OCI-LY3 (cell line): ENCODE data around the gene OAF.

ENCODE experiments used
- H2AFZ ChIP-seq: fragments of 200-600, 300-600 bp; shearing (Covaris generic); 2 replicates; pipeline ENCODE4 v1.6.0; 2014; ENCODE audit warnings: antibody characterized with exemption, low read depth, low read length
- H3K27ac ChIP-seq: fragments of 200-600, 300-600 bp; sonication (generic); 2 replicates; pipeline ENCODE4 v1.5.1; 2014; ENCODE audit warnings: mild to moderate bottlenecking, low read length, moderate library complexity, mixed read lengths
- H3K27me3 ChIP-seq: fragments of 200-600, 300-600 bp; sonication (generic); 2 replicates; pipeline ENCODE4 v1.6.1; 2014; ENCODE audit warnings: low read depth, low read length, mixed read lengths
- H3K36me3 ChIP-seq: fragments of 200-600, 300-600 bp; sonication (generic); replicated peaks from 2 replicates; pipeline ENCODE3; 2014; ENCODE audit warnings: low read depth, low read length, mixed read lengths
- H3K4me1 ChIP-seq: fragments of 300-600, 200-600 bp; sonication (generic); 2 replicates; pipeline ENCODE4 v1.6.1; 2014; ENCODE audit warnings: low read length, mixed read lengths
- H3K4me2 ChIP-seq: fragments of 200-600, 300-600 bp; sonication (generic); 2 replicates; pipeline ENCODE4 v1.6.1; 2014; ENCODE audit warnings: low read length, mixed read lengths
- H3K4me3 ChIP-seq: fragments of 300-600, 200-600 bp; sonication (generic); 2 replicates; pipeline ENCODE4 v1.5.1; 2014; ENCODE audit warnings: antibody characterized with exemption, mild to moderate bottlenecking, low read length, moderate library complexity
- H3K79me2 ChIP-seq: fragments of 300-600, 200-600 bp; shearing (Covaris generic); 2 replicates; pipeline ENCODE4 v1.6.1; 2014; ENCODE audit warnings: mild to moderate bottlenecking, low read length, mixed read lengths
- H3K9ac ChIP-seq: fragments of 300-600, 200-600 bp; shearing (Covaris generic); 2 replicates; pipeline ENCODE4 v1.6.0; 2014; ENCODE audit warnings: mild to moderate bottlenecking, low read length, moderate library complexity
- H3K9me3 ChIP-seq: fragments of 200-600, 300-600 bp; shearing (Covaris generic); 2 replicates; pipeline ENCODE4 v1.6.1; 2014; ENCODE audit warnings: low read length, mixed read lengths; ENCODE audit not compliant: insufficient read depth
- H4K20me1 ChIP-seq: fragments of 200-600, 300-600 bp; sonication (generic); 2 replicates; pipeline ENCODE4 v1.6.1; 2016; ENCODE audit warnings: low read length, mixed read lengths; ENCODE audit not compliant: insufficient read depth
- CTCF ChIP-seq: fragments of 200-600, 300-600 bp; sonication (generic); IDR thresholded peaks from 2 replicates; pipeline ENCODE4 v1.5.1; 2014; ENCODE audit warnings: antibody characterized with exemption, low read length, low read depth
- EZH2phosphoT487 ChIP-seq: fragments of 200-600 bp; shearing (Covaris generic); IDR thresholded peaks from 2 replicates; pipeline ENCODE4 v1.6.1; 2018; ENCODE audit warnings: antibody characterized with exemption, mixed run types, low read depth

Gene OAF

DNA sequence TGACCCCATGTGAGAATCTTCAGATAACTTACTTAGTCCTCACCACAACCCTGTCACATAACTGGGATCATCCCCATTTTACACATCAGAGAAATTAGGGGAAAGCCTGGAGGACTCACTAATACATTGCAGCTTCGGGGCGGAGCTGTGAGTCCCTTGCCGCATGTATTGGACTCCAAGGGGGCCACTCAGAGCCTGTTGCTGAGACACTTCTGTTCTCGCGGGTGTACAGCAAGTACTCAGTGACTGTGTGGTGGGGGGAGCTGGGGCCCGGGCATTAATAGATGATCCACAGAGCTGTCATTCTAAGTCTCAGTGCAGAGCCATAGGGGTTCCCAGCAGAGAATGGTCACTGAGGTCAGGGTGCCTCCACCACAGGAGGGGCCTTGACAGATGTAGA, 13.5 kb downstream of the OAF start:
- no peak overlapping the region for H3K9ac ChIP-seq
- no peak for TF ChIP-seq EZH2phosphoT487

GRCh38 chr11:120224972-120225909, 14.4 kb downstream of the OAF start:
- H3K79me2 ChIP-seq, result no peaks in the 10 kb centered on the region
- no peak overlapping the region for H3K27ac ChIP-seq
- peaks cover 15% of the 10 kb centered on the region for H3K4me1 ChIP-seq
- H4K20me1 ChIP-seq, result no peaks in the 10 kb centered on the region
- TF ChIP-seq EZH2phosphoT487 (no peak), CTCF (no peak)
- no peak overlapping the region for H3K9ac ChIP-seq
- H3K36me3 ChIP-seq, result no peaks in the 10 kb centered on the region
- no peak overlapping the region for H3K4me3 ChIP-seq
- H3K9me3 ChIP-seq, result no peaks in the 10 kb centered on the region
- no peak overlapping the region for H3K4me2 ChIP-seq
- H3K27me3 ChIP-seq, result no peaks in the 10 kb centered on the region
- H2AFZ ChIP-seq, result no peak overlapping the region

More for the DNA sequence above, 13.5 kb downstream of the OAF start:
- Histone ChIP-seq H3K4me2 (no peak overlapping the region), H3K27ac (no peak overlapping the region), H3K79me2 (no peaks in the 10 kb centered on the region), H2AFZ (no peak overlapping the region), H3K4me1 (peaks cover 15% of the 10 kb centered on the region), H3K27me3 (no peaks in the 10 kb centered on the region), H3K4me3 (no peak overlapping the region), H3K9me3 (no peaks in the 10 kb centered on the region), H4K20me1 (no peaks in the 10 kb centered on the region), H3K36me3 (no peaks in the 10 kb centered on the region)

DNA sequence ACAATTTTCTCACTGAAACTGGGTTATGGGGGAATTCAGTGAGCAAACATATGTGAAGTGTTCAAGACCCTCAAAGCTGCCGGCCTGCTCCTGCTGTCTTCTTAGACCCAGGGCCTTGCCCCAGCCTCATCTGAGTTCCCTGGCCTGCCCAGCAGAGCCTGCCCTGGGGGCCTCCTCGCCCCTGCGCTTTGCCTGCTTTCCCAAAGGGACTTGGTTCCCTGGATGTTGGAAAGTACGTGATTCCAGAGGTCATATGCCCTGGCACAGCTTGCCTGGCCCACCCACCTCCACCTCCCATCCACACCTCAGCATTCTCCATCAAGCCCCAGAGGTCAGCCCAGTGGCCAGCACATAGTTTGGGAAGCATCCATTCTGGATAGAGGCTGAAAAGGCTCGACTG, 15.4 kb downstream of the OAF start:
- no peaks in the 10 kb centered on the region for H3K9me3 ChIP-seq
- no peak overlapping the region for H3K27ac ChIP-seq
- peaks cover 15% of the 10 kb centered on the region for H3K4me1 ChIP-seq
- H3K36me3 ChIP-seq, result no peaks in the 10 kb centered on the region
- H4K20me1 ChIP-seq, result no peaks in the 10 kb centered on the region
- H3K9ac ChIP-seq, result no peak overlapping the region
- no peak overlapping the region for H3K4me3 ChIP-seq
- TF ChIP-seq EZH2phosphoT487 (no peak), CTCF (no peak)
- H3K27me3 ChIP-seq, result peaks cover 2% of the 10 kb centered on the region; the same call in 1 of the 2 replicates
- no peaks in the 10 kb centered on the region for H3K79me2 ChIP-seq
- H2AFZ ChIP-seq, result no peak overlapping the region
- H3K4me2 ChIP-seq, result no peak overlapping the region

GRCh38 chr11:120226714-120227113, 15.9 kb downstream of the OAF start:
- Histone ChIP-seq H3K4me2 (no peak overlapping the region), H3K79me2 (no peaks in the 10 kb centered on the region), H3K9me3 (no peaks in the 10 kb centered on the region), H4K20me1 (no peaks in the 10 kb centered on the region), H3K9ac (no peak overlapping the region), H3K4me3 (no peak overlapping the region), H3K36me3 (no peaks in the 10 kb centered on the region), H3K27ac (no peak overlapping the region), H3K27me3 (peaks cover 7% of the 10 kb centered on the region), H2AFZ (no peak overlapping the region), H3K4me1 (peaks cover 15% of the 10 kb centered on the region)
- TF ChIP-seq CTCF, result no peak
- no peak for TF ChIP-seq EZH2phosphoT487
